Endometrium (tissue), 2 donors: ENCODE measurements around the gene CASP6.

ENCODE experiments used
- FAIRE-seq: peaks from 2 replicates; lab custom pipeline; 2012; peaks lifted over from hg19 to GRCh38; lab: Jason Lieb, UNC
- donor health status: control.
- donor health status: control.

The CASP6 gene

DNA sequence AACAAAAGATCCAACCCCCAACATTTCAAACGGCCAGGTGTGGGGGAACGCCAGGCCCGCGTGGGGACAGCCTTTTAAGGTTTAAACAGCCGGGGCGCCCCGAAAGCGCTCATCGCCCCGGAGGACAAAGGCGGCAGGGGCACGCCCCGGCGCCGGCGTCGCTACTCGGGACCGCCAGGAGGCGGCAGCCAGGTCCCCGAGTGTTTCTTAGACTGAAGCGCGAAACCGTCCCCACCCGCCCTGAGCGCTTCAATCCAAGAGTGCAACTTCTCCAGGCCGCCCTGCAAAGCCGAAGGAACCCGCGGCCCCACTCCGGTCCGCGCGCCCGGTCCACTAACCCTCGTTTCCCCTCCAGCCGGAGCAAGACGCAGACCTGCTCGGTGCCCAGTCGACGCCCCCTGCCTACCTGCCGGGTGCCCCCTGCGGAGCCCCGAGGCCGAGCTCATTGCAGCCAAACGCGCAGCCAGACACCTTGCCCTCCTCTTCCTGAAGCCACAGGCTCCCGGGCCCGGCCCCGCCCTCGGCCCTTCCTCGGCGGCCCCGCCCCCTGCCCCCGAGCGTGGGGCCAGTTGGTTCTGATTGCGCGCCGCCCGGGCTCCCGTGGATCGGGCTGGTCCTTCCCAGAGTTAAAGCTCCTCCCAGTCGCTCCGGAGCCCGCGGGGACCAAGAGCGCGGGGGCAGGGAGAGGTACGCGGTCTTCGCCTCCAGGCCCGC lies at the start of gene CASP6:
Gene CASP6 (minus strand): TSS at position 496 of the 714 bp plus-strand sequence. CDS start 50 bp downstream, at position 446.
- no peak for FAIRE-seq

DNA sequence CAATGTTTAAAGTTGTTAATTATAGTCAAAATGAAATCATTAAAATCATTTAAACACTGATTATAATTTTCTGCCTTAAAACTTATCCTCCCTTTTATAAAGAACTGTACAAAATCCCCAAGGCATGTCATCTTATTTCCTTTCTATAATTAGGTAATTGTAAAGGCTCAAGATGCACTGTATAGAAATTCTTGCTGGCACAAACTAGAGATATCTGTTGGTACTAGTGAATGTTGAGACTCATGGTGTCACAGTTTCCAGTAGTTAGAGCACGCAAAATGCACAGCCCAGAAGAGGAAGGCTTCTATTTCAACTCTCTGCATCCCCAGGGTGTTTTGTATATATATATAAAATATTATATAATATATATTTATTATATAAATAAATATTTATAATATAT lies 49.3 kb upstream of the CASP6 start:
- FAIRE-seq, result no peak

DNA sequence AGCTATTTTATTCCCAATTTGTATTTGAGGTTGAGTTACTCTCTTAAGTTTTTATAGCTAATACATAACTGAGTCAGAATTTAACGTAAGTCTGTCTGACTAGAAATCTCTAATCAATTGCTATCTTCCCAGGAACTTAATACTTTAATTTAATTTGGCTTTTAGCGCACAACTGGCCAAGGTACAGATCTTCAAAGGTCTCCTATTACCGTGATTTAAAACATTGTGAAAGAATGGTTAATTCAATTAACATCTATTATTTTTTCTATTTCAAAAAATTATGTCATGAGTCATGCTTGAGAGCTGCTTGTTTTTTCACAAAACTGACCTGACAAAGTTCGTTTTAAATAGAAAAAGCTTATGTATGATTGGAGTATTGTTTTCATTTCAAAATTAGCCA lies 48.6 kb upstream of the CASP6 start:
- FAIRE-seq, result peak; percentile 63

DNA sequence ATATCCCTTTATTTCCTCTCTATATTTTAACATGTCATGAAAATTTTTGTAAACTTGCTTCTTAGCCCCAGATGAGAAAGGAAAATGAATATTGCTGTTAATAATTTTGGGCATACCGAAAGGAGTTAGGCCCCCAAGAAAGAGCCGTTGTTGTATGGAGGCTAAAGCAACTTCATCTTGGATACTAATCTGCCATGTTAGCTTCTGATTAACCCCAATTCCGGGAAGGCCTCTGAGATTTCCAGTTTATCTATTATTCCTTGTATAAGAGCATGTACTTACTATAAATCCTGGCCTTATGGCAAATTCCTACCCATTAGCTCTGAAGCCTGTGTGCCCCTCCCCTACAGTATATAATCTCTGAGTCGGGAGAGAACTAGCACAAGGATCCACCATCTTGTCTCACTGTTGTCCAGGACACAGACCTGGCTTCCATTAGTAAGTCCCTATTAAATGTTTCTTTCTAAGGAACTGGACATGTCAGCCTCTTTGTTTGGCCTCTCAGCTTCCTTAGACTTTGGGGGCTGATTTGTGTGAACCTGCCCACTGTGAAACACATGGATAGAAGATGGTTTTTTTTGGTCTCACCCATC lies 47.5 kb upstream of the CASP6 start:
- FAIRE-seq, result no peak

DNA sequence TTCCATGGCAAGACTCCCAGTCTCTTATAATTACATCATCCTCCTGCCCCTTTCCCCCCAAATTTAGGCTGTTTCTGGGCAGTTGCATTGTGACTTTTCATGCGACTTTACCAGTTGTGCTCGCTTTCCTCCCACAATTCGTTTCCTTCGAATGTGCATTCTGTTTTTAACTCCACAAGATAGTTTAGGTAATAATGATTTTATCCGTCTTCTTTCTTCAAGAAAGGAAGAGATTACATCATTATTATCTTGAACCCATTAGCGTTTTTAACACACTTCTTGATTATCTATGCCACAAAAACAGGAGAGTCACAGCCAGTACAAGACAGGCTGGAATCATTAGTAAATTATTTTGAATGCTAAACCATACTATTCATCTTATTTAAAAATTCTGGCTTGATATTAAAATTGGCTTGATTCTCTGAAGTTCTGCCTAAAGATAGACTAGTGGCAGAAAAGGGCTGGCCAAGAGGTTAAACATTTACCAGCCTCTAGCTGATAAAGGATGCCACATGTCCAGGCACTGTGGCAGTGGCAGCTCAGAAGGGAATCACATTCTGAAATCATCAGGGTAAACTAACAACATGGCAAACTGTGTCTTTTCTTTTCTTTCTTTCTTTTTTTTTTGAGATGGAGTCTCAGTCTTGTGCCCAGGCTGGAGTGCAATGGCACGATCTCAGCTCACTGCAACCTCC lies 46.3 kb upstream of the CASP6 start:
- no peak for FAIRE-seq

DNA sequence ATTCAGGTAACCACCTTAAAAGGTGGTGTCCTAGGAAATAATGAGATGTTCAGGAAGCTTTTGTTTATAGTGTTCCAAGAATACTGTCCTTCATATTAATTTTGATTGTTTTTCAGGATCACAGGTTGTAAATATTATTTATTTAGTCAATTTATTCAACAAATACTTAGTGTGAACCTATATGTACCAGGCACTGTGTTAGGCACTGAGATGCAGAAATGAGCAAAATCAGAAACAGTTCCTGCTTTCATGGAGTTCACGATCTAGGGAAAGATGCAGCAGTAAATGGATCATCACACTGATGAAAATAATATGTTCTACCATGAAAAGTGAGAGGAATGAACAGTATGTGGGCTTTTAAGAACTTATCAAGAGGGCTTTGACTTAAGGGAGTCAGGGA lies 44.9 kb upstream of the CASP6 start:
- FAIRE-seq, result no peak

DNA sequence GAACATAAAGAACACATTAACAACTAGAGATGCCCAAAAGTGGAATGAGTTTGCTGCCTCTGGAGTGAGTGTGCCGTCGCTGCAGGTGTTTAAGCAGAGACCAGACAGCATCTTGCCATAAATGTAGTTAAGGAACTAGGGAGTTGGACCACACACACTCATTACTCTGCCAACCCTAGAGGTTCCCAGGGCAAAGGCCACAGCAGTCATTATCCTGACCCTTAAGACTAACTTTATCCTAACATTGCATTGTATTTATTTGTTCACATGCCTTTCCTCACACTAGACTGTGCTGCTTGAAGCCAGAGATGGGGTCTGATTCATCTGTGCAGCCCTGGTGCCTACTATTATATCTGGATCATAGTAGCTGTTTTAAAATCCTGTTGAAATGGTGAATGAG lies 43.5 kb upstream of the CASP6 start:
- no peak for FAIRE-seq

DNA sequence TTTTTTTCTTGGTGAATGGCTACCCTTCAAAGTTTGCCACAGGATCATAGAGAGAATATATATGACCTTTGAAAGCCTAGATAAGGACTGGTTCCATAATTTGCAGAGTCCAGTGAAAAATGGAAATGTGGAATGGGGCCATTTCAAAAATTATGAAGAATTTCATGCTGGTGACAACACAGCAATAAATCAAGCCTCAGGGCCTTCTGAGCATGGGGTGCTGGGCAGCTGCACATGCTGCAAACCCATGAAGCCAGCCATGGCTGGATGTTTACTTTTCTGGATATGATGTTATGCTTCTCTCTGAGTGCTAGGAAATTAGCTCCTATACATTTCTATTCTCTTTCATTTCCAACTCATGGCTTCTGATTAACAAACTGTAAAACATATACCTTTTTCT lies 42.6 kb upstream of the CASP6 start:
- FAIRE-seq, result no peak

DNA sequence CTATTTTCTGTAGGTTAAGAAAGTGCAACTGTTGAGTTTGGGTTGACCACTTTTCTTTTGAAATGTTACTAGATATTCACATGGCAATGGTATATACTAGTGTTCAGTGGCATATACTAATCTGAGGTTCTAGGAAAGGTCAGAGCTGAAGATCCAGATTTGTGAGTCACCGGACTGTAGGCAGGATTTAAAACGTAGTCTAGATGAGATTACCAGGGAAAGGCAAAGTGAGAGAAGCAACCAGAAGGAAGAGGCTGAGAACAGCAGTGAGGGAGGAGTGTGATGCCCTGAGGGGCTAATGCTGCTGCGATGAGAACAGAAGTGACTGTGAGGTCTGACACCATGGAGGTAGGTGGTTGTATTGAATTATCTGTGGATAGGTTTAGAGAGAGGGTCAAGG lies 36.3 kb upstream of the CASP6 start:
- FAIRE-seq, result no peak

DNA sequence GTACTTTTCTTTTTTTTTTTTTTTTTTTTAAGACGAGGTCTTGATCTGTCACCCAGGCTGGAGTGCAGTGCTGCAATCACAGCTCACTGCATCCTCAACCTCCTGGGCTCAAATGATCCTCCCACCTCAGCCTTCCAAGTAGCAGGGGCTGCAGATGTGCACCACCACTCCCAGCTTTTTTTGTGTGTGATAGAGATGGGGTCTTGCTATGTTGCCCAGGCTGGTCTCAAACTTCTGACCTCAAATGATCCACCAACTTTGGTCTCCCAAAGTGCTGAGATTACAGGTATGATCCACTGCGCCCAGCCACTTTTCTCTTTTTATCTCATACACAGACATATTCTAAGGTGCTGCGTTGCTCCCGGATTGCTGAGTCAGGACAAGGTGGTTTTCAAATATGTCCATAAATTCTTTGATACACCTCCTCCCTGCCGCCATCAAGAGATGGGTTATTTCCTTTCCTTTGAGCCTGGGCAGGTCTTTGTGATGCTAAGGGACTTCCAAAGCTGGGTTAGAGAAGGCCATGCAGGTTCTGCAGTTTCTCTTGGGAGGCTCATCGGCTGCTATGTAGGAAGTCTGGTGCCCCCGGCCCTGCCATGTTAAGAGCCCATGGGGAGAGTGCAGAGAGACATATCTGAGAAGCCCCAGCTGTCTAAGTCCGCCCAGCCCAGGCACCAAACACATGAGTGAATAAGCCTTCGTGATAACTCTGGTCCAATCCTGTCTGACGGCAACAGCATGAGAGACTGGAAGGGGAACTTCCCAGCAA lies 35.0 kb upstream of the CASP6 start:
- no peak for FAIRE-seq

DNA sequence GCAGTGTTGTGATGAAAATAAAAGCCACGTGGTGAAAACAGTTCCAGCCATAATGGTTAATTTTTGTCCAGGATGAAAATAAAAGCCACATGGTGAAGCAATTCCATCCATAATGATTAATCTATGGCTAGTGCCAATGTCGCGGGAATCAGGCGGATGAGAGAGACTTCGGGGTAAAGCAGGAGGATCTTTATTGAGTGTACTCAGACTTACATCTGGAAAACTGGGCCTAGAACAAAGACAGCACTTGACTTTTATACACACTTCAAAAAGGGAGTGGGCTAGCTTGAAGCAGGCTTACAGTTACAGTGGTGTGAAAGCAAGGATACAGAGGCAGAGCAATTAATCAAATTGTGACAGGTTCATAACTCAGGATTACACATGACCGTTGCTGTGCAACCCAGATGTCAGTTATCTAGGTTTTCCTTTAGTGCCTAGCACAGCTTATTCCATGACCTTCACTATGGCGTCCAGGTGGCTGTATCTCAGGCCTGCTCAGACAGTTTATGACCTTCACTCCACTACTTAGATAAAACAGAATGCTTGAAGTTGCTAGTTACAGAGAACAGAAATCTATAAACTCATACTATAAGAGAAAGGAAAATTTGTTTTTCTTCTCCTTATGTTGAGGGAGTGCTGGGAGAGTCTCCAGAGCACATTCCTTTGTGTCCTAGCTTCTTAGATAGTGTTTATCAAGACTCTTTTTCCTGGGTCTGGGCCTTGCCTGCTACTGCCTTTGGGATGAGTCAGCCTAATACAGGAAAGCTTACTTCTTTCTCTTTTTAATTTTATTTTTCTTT lies 32.5 kb upstream of the CASP6 start:
- FAIRE-seq, result no peak

DNA sequence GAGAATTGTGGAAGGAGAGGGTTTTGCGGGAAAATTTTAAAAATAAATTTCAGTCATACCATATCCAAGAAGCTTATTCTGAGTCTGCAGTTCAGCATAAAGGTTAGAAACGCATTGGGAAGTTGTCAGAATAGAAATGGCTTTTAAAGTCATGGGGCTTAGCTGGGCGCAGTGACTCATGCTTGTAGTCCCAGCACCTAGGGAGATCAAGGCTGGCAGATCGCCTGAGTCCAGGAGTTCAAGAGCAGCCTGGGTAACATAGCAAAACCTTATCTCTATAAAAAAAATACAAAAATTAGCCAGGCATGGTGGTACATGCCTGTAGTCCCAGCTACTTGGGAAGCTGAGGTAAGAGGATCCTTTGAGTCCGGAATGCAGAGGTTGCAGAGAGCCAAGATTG lies 30.5 kb upstream of the CASP6 start:
- FAIRE-seq, result no peak

DNA sequence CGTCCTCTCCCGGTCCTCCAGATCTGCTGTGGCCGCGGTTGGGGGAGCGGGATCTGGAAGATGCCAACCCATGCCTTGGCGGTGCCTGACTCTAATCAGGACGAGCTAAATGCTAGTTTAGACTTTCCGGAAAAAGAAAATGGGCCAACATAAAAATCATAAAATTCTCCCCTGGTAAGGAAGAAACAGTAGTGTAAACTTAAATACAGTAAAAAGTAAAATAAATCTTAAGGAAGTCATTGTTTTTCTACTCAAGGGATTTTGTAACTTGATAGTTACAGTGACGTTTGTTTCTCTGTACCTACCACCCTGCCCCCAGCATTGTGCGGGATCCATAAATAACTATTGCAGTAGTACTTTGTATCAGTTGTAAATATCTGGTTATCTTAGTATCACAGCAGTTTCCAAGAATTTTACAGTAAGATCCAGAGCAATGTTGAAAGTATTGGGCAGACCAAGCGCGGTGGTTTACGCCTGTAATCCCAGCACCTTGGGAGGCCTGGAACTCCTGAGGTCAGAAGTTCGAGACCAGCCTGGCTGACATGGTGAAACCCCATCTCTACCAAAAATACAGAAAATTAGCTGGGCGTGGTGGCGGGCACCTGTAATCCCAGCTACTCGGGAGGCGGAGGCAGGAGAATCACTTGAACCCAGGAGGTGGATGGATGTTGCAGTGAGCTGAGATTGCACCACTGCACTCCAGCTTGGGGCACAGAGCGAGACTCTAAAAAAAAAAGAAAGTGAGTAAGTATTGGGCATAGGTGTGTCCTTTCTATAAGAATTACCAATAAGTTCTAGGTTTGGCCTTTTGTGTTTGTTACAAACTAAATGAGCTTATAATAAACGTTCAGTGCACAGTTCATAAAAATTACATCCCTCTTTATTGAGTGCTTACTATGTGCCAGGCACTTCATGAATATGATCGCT lies 27.6 kb upstream of the CASP6 start:
- no peak for FAIRE-seq

DNA sequence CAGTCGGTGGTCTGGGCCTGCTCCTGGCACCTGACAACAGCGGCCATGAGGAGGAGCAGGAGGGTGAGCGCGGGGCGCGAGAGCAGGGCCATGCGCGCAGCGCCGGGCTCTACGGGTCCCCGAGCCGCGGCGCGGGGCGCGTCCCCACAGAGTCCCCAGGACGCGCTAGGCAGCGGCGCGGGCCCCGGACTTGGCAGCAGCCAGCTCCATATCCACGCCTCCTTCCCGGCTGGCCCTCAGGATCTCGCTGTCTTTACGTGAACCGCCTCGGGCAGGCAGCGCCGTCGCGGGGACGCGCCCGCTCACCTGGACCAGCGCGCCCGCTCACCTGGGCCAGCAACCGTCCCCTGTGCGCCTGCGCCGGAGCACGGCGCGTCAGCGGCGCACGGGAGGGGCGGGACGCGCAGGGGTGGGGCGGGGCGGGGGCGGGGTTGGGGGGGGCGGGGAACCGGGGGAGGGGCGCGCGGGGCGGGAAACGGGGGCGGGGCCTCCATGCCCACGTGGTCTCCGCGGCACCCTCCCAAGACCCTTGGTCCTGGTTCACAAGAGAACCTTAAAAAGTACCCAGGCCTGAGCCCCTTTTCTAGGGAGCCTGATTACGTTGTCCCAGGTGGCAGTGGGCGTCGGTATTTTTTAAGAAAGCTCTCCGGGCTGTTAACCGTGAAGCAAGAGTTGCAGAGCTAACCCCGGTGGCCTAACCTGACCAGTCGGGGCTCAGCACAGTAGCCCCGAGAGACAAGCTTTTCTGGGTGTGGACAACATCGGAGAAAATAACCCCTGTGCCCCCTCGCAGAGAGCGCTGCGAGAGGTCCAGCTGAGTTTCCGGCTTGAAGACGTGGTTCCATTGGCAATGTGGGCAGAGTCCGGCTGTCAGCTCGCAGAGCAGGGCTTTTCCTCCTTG lies 26.7 kb upstream of the CASP6 start, which contains the start of gene PLA2G12A:
Gene PLA2G12A (minus strand): TSS at position 353 of the 901 bp plus-strand sequence. CDS start 261 bp downstream, at position 92.
- FAIRE-seq, result no peak

DNA sequence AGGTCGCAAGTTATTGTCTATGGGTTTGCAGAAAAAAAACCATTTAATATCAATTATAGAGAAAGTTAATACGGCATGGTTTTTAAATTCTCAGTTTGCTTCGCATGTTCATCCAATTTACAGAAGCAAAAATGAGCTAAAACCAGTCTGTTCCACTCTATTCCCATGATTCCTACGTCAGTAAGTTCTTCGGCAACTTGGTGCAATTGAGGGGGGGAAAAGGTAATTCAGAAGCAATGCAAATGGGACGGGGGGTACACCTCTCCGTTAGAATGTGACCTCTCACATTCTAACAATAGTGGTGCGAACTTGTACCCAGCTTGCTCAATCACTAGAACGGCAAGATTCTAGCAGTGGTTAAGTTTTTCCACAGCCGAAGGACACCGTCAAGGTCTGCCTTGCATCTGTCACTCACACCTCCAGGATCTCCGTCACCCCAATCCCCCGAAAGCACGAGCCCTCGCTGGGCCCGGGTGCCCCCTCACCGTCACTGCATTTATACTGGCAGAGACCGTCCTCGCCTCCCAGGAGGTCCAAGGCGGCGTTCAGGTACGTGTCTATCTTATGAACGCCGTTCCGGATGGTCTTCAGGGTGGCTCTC lies 26.0 kb upstream of the CASP6 start:
- FAIRE-seq, result no peak

DNA sequence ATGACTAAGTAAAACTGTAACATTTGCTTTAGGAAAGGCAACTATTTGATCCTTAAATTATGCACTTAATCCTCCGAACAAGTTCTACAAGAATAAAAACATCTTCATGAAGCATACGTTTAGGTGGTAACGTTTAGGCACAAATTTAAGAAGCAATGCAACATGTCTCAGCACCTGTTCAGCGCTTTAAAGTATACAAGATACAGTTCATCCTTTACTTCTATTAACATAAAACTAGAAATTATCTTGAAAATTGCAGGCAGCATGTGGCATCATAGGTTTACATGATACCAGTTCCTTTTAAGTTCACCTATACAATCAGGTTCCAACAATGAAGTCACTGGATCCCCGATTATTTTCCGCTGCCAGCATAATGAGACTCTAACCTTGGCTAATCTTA lies 25.1 kb upstream of the CASP6 start:
- FAIRE-seq, result no peak

DNA sequence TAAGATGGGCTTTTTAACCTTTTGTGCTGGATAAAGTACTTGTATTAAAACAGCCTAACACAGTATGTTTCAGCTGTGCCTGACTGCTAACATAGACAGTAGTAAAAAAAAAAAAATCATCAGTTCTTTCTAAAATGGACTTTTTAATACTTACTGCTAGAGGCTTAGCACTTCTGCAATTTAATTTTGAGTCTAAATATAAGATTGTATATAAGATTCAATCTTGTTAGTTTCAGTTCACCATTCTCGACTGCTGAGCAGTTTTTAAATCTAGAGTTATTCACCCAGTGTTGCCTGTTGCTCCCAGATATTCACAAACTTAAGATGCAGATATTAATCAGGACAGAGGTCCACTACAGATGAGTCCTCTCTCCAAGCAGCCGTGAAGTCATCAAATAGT lies 19.9 kb upstream of the CASP6 start:
- no peak for FAIRE-seq

DNA sequence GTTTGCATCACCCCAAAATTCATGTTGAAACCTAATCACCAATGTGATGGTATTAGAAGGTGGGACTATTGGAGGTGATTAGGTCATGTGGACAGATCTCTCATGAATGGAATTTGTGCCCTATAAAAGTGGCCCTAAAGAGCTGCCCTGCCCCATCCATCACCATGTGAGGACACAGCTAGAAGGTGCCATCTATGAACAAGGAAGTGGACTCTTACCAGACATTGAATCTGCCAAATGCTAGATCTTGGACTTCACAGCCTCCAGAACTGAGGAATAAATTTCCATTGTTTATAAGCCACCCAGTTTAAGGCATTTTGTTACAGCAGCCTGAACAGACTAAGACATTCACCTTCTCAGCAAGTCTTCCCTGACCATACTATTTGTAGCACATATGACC lies 19.1 kb upstream of the CASP6 start:
- FAIRE-seq, result no peak

DNA sequence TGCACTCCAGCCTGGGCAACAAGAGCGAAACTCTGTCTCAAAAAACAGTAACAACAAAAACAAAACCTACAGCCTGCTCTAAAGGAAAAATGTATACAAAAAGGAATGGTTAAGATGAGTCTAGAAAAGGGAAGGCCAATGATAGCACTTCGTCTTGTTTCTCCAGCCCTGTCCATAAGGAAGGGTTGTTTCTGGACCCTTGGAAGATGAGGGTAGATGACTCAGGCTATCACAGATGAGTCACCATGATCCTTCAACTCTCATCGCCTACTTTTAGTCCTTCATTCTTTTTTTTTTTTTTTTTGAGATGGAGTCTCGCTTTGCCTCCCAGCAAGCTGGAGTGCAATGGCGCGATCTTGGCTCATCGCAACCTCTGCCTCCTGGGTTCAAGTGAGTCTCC lies 17.8 kb upstream of the CASP6 start:
- FAIRE-seq, result no peak
